Measurements from ENCODE around the gene TRIP6. TPM values are rescaled to one million over a fixed set of nuclear protein-coding genes. Genes with fewer than 3 reads are reported as not detected.

The TRIP6 gene
- total RNA-seq, 1 experiment from 2014 or later, result 140 TPM

GRCh38 chr7:100827330-100828226 lies 39.6 kb upstream of the TRIP6 start, which contains the start of gene EPHB4:
Gene EPHB4 (minus strand): TSS chr7:100827523. CDS start chr7:100827030, 493 bp downstream.
- BruUV-seq (replicated peaks), result no TSS peak
- intact Hi-C loops (cut with micrococcal nuclease; ENCODE audit: unreplicated experiment), result loop anchor here (2.0 kb wide), 1 partner anchor 29 kb away; no protein-coding TSS in a partner anchor
- DNase-seq (ENCODE audit: low spot score), result peak; percentile 97
- Histone ChIP-seq H3K4me1 (ENCODE audit: insufficient read depth, low read length, poor library complexity, severe bottlenecking) (peaks cover 8% of the 10 kb centered on the region), H3K36me3 (ENCODE audit: insufficient read depth, low read length, poor library complexity, severe bottlenecking) (peaks cover 19% of the 10 kb centered on the region), H3K27ac (ENCODE audit: low read depth, low read length, poor library complexity, severe bottlenecking) (peak within 1 kb of the TSS; percentile 80), H3K4me3 (ENCODE audit: low read depth, low read length, poor library complexity, severe bottlenecking) (peak within 1 kb of the TSS; percentile 98), H3K27me3 (replicated peaks; ENCODE audit: insufficient read depth, low read depth, low read length, poor library complexity) (no peaks in the 10 kb centered on the region), H3K9me3 (ENCODE audit: low read depth, low read length, poor library complexity, severe bottlenecking) (no peaks in the 10 kb centered on the region)
- TF ChIP-seq EZH2 (IDR thresholded peaks at IDR 0.05; ENCODE audit: borderline replicate concordance, low read depth, low read length, poor library complexity, severe bottlenecking), result no peak
- TF ChIP-seq, protein P1, sequence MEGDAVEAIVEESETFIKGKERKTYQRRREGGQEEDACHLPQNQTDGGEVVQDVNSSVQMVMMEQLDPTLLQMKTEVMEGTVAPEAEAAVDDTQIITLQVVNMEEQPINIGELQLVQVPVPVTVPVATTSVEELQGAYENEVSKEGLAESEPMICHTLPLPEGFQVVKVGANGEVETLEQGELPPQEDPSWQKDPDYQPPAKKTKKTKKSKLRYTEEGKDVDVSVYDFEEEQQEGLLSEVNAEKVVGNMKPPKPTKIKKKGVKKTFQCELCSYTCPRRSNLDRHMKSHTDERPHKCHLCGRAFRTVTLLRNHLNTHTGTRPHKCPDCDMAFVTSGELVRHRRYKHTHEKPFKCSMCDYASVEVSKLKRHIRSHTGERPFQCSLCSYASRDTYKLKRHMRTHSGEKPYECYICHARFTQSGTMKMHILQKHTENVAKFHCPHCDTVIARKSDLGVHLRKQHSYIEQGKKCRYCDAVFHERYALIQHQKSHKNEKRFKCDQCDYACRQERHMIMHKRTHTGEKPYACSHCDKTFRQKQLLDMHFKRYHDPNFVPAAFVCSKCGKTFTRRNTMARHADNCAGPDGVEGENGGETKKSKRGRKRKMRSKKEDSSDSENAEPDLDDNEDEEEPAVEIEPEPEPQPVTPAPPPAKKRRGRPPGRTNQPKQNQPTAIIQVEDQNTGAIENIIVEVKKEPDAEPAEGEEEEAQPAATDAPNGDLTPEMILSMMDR (conservative IDR thresholded peaks at IDR 0.05; ENCODE audit: low read depth, low read length), result peak; percentile 67
- ChIA-PET CTCF (interaction anchor here (0.6 to 2.7 kb wide), 12 partner anchors 9 to 725 kb away, joined by 3 to 20 read pairs (median 3); partner anchors contain the start of genes POP7 and SLC12A9), POLR2A (ENCODE audit: low non-redundant PET) (interaction anchor here (0.5 to 1.0 kb wide), 6 partner anchors 10 to 254 kb away, joined by 3 to 7 read pairs (median 4); partner anchors contain the start of genes SLC12A9 and SRRT)

- TF ChIP-seq, protein P1 (conservative IDR thresholded peaks at IDR 0.05; ENCODE audit: low read depth, low read length), result no peak
- no peak for TF ChIP-seq EZH2 (IDR thresholded peaks at IDR 0.05; ENCODE audit: borderline replicate concordance, low read depth, low read length, poor library complexity, severe bottlenecking)
- BruUV-seq (replicated peaks), result no TSS peak
- no peaks in the 10 kb centered on the region for H3K27me3 ChIP-seq (replicated peaks; ENCODE audit: insufficient read depth, low read depth, low read length, poor library complexity)
- H3K27ac ChIP-seq (ENCODE audit: low read depth, low read length, poor library complexity, severe bottlenecking), result peak overlapping the region; percentile 80
- DNase-seq (ENCODE audit: low spot score), result no peak
- no peaks in the 10 kb centered on the region for H3K9me3 ChIP-seq (ENCODE audit: low read depth, low read length, poor library complexity, severe bottlenecking)
- peaks cover 3% of the 10 kb centered on the region for H3K36me3 ChIP-seq (ENCODE audit: insufficient read depth, low read length, poor library complexity, severe bottlenecking)
- ChIA-PET CTCF (interaction anchor here (2.7 kb wide), 1 partner anchor 23 kb away, joined by 20 read pairs; the partner anchor contains the start of gene SLC12A9), POLR2A (ENCODE audit: low non-redundant PET) (no interaction called here)
- H3K4me1 ChIP-seq (ENCODE audit: insufficient read depth, low read length, poor library complexity, severe bottlenecking), result peaks cover 7% of the 10 kb centered on the region
- H3K4me3 ChIP-seq (ENCODE audit: low read depth, low read length, poor library complexity, severe bottlenecking), result peak overlapping the region; percentile 98
- intact Hi-C loops (cut with micrococcal nuclease; ENCODE audit: unreplicated experiment), result no loop called here
These were observed 38.0 kb upstream of the TRIP6 start for GRCh38 chr7:100829150-100829716.

- DNase-seq (ENCODE audit: low spot score), result no peak
- ChIA-PET CTCF (no interaction called here), POLR2A (ENCODE audit: low non-redundant PET) (no interaction called here)
- BruUV-seq (replicated peaks), result TSS peak; percentile 18
- H3K4me3 ChIP-seq (ENCODE audit: low read depth, low read length, poor library complexity, severe bottlenecking), result no peak overlapping the region
- no peaks in the 10 kb centered on the region for H3K9me3 ChIP-seq (ENCODE audit: low read depth, low read length, poor library complexity, severe bottlenecking)
- TF ChIP-seq EZH2 (IDR thresholded peaks at IDR 0.05; ENCODE audit: borderline replicate concordance, low read depth, low read length, poor library complexity, severe bottlenecking), result no peak
- TF ChIP-seq, protein P1 (conservative IDR thresholded peaks at IDR 0.05; ENCODE audit: low read depth, low read length), result no peak
- intact Hi-C loops (cut with micrococcal nuclease; ENCODE audit: unreplicated experiment), result no loop called here
- H3K4me1 ChIP-seq (ENCODE audit: insufficient read depth, low read length, poor library complexity, severe bottlenecking), result peaks cover under 1% of the 10 kb centered on the region
- H3K27ac ChIP-seq (ENCODE audit: low read depth, low read length, poor library complexity, severe bottlenecking), result no peak overlapping the region
- no peaks in the 10 kb centered on the region for H3K36me3 ChIP-seq (ENCODE audit: insufficient read depth, low read length, poor library complexity, severe bottlenecking)
- H3K27me3 ChIP-seq (replicated peaks; ENCODE audit: insufficient read depth, low read depth, low read length, poor library complexity), result no peaks in the 10 kb centered on the region
These were observed 36.8 kb upstream of the TRIP6 start for GRCh38 chr7:100830396-100830795.
